Measurements from ENCODE around the gene ZFP57.

GRCh38 chr6:29720863-29721262 lies 39.9 kb upstream of the ZFP57 start:
- TF ChIP-seq CTCF (conservative IDR thresholded peaks at IDR 0.05; ENCODE audit: low read depth in 2 of 2) (peak; percentile 53 to 77), EZH2phosphoT487 (IDR thresholded peaks at IDR 0.05; ENCODE audit: unreplicated experiment) (no peak), REST (IDR thresholded peaks at IDR 0.05; ENCODE audit: unreplicated experiment) (no peak), POLR2AphosphoS5 (IDR thresholded peaks at IDR 0.05; ENCODE audit: low read depth) (no peak), ZNF114 (CRISPR knock-in tag; IDR thresholded peaks at IDR 0.05) (no peak), EZH2 (IDR thresholded peaks at IDR 0.05; ENCODE audit: low read depth, unreplicated experiment) (no peak), STAT1 (IDR thresholded peaks at IDR 0.05; ENCODE audit: unreplicated experiment) (no peak), CREB1 (CRISPR knock-in tag; IDR thresholded peaks at IDR 0.05; ENCODE audit: low read depth) (no peak), ZNF331 (CRISPR knock-in tag; IDR thresholded peaks at IDR 0.05; ENCODE audit: low read depth) (no peak), ETS1 (IDR thresholded peaks at IDR 0.05) (no peak), NANOG (IDR thresholded peaks at IDR 0.05; ENCODE audit: borderline replicate concordance) (no peak), ZNF462 (CRISPR knock-in tag; IDR thresholded peaks at IDR 0.05) (no peak), JUNB (IDR thresholded peaks at IDR 0.05; ENCODE audit: unreplicated experiment) (no peak)

Data from GM23338 (cell line).